B cell (primary cell): ENCODE data around the gene ACOT11. TPM values are rescaled to one million over a fixed set of nuclear protein-coding genes. Genes with fewer than 3 reads are reported as not detected.

Experiments used
- ATAC-seq: fragments of 200-7000 bp; cut with Tn5 transposase; one replicate; pipeline ENCODE4 v1.10.0; 2021; ENCODE audit warnings: low read depth, mild to moderate bottlenecking, moderate number of reproducible peaks, moderate library complexity
- CTCF ChIA-PET: fragments of 350-600 bp; sonication (Branson Sonifier 250); formaldehyde crosslinking; loops from one replicate; lab custom pipeline; 2021; ENCODE audit warnings: antibody characterized with exemption, inconsistent platforms; lab: Charles Lee
- POLR2A ChIA-PET: fragments of 350-600 bp; sonication (Branson Sonifier 250); formaldehyde crosslinking; loops from one replicate; lab custom pipeline; 2021; ENCODE audit warnings: antibody characterized with exemption; lab: Charles Lee
- DNase-seq: peaks from one replicate; pipeline ENCODE4 v3.0.0; 2013
- H2AFZ ChIP-seq: 2 replicates; pipeline ENCODE4 v1.6.1; 2012; ENCODE audit warnings: mild to moderate bottlenecking, low read depth, low read length; ENCODE audit not compliant: insufficient read depth, poor library complexity, severe bottlenecking
- H3K27ac ChIP-seq, 2 donors: 1 replicate in 1 of 2; 2 replicates in 1 of 2; pipeline ENCODE4 v1.5.1; 2012 to 2013; ENCODE audit warnings: low read length in 2 of 2, mild to moderate bottlenecking in 2 of 2, moderate library complexity in 1 of 2
- H3K27me3 ChIP-seq, 4 experiments: fragments of 200-600 bp in 1 of 4; sonication (generic) in 1 of 4; replicated peaks in 1 of 4; 1 replicate in 2 of 4; 2 replicates in 2 of 4; pipeline versions ENCODE4 v1.6.1 to v1.7.0; 2013 to 2016; ENCODE audit warnings: low read length in 3 of 4, mild to moderate bottlenecking in 2 of 4, mixed read lengths in 1 of 4, moderate library complexity in 1 of 4; ENCODE audit not compliant: insufficient read depth in 4 of 4, control insufficient read depth in 3 of 4; ENCODE audit errors: control extremely low read depth in 1 of 4
- H3K36me3 ChIP-seq, 2 experiments: replicated peaks in 1 of 2; 1 replicate in 1 of 2; 2 replicates in 1 of 2; pipeline versions ENCODE4 v1.6.1 to v1.7.1; 2013; ENCODE audit warnings: low read length in 1 of 2; ENCODE audit not compliant: insufficient read depth in 2 of 2, control insufficient read depth in 1 of 2; ENCODE audit errors: control extremely low read depth in 1 of 2, extremely low read depth in 1 of 2
- H3K4me1 ChIP-seq, 2 donors: fragments of 200-600 bp in 1 of 2; sonication (generic) in 1 of 2; 1 replicate in 1 of 2; 2 replicates in 1 of 2; pipeline versions ENCODE4 v1.5.1 to v1.6.1; 2013 to 2017; ENCODE audit warnings: low read length in 2 of 2; ENCODE audit not compliant: control insufficient read depth in 2 of 2, insufficient read depth in 2 of 2
- H3K4me2 ChIP-seq: replicated peaks from 2 replicates; pipeline ENCODE3; 2012; ENCODE audit warnings: mild to moderate bottlenecking, low read depth, low read length; ENCODE audit not compliant: poor library complexity, severe bottlenecking
- H3K4me3 ChIP-seq, 5 experiments: fragments of 200-600 bp in 1 of 5; sonication (generic) in 1 of 5; 1 replicate in 3 of 5; 2 replicates in 2 of 5; pipeline versions ENCODE4 v1.5.1 to v1.7.0; 2011 to 2016; ENCODE audit warnings: low read length in 4 of 5, mild to moderate bottlenecking in 4 of 5, low read depth in 2 of 5, control low read depth in 1 of 5, moderate library complexity in 1 of 5; ENCODE audit not compliant: insufficient read depth in 1 of 5; ENCODE audit errors: control extremely low read depth in 1 of 5, extremely low read depth in 1 of 5
- H3K79me2 ChIP-seq: fragments of 200-600 bp; sonication (generic); one replicate; pipeline ENCODE4 v1.6.0; 2016; ENCODE audit warnings: low read length; ENCODE audit not compliant: control insufficient read depth, insufficient read depth
- H3K9ac ChIP-seq: fragments of 200-600 bp; sonication (generic); 2 replicates; pipeline ENCODE4 v1.6.1; 2017; ENCODE audit warnings: mild to moderate bottlenecking, low read length, moderate library complexity
- H3K9me3 ChIP-seq, 3 donors: one replicate each; pipeline versions ENCODE4 v1.6.1 to v1.7.1; 2013; ENCODE audit warnings: low read length in 2 of 3; ENCODE audit not compliant: control insufficient read depth in 2 of 3, insufficient read depth in 1 of 3; ENCODE audit errors: control extremely low read depth in 1 of 3
- H4K20me1 ChIP-seq: 2 replicates; pipeline ENCODE4 v1.6.0; 2012; ENCODE audit warnings: mild to moderate bottlenecking, low read length; ENCODE audit not compliant: insufficient read depth, control insufficient read depth, poor library complexity, severe bottlenecking
- H3K27ac Mint-ChIP-seq: one replicate; pipeline ENCODE4 v1.8.0; 2021; ENCODE audit warnings: mixed read lengths
- H3K27me3 Mint-ChIP-seq: one replicate; pipeline ENCODE4 v1.8.0; 2021; ENCODE audit warnings: mixed read lengths
- H3K4me1 Mint-ChIP-seq: one replicate; pipeline ENCODE4 v1.8.0; 2021; ENCODE audit warnings: mixed read lengths
- H3K4me3 Mint-ChIP-seq: one replicate; pipeline ENCODE4 v1.8.0; 2021; ENCODE audit warnings: mixed read lengths
- H3K9me3 Mint-ChIP-seq: one replicate; pipeline ENCODE4 v1.8.0; 2022; ENCODE audit warnings: mixed read lengths; ENCODE audit not compliant: insufficient read depth
- CTCF ChIP-seq: fragments of 200-600 bp; IDR thresholded peaks from one replicate; pipeline ENCODE4 v1.8.0; 2022; ENCODE audit warnings: antibody characterized with exemption, mild to moderate bottlenecking
- EZH2 ChIP-seq: IDR thresholded peaks from 2 replicates; pipeline ENCODE4 v1.6.1; 2012; ENCODE audit warnings: borderline replicate concordance, low read depth, mild to moderate bottlenecking, moderate library complexity, low read length; ENCODE audit not compliant: insufficient read depth, poor library complexity, severe bottlenecking
- WGBS: methylation state at CpG from one replicate; pipeline ENCODE4 v1.1.5; 2013; ENCODE audit warnings: missing lambda C conversion rate; ENCODE audit not compliant: insufficient coverage; 5-methylcytosine and 5-hydroxymethylcytosine counted together
- intact Hi-C: fragments of 100-400 bp; cut with micrococcal nuclease; formaldehyde crosslinking; loops from one replicate; pipeline ENCODE4 v1.10.0; 2022
- polyA plus RNA-seq: library from polyadenylated mRNA; depleted of rRNA; stranded (reverse); fragments of >200 nt; gene quantifications from 2 replicates; pipeline ENCODE4 v1.2.3, GENCODE V29; 2012
- total RNA-seq, 2 donors: library from RNA; stranded (reverse); fragments of 120-200 nt in 1 of 2; gene quantifications; 1 replicate in 1 of 2; 2 replicates in 1 of 2; pipeline versions ENCODE4 v1.2.3 to v1.2.4, GENCODE V29; 2013 to 2022

ACOT11 gene
- total and polyA plus RNA-seq, 2 donors (not counting 1 experiment from before 2014, with no cell fraction given): 0.03 to 0.07 TPM

GRCh38 chr1:54623216-54624007 lies 75.4 kb downstream of the ACOT11 start, which contains the start of gene FAM151A:
FAM151A (minus strand) TSS chr1:54623525; CDS start chr1:54623395, 130 bp downstream.
- Histone ChIP-seq H3K27ac (no peak within 1 kb of the TSS), H3K9me3 (no peaks in the 10 kb centered on the region), H3K79me2 (no peaks in the 10 kb centered on the region), H3K27me3 (no peaks in the 10 kb centered on the region), H3K4me2 (no peak within 1 kb of the TSS), H3K4me1 (no peaks in the 10 kb centered on the region), H3K4me3 (no peak within 1 kb of the TSS), H4K20me1 (no peaks in the 10 kb centered on the region), H2AFZ (no peak within 1 kb of the TSS), H3K36me3 (no peaks in the 10 kb centered on the region), H3K9ac (no peak within 1 kb of the TSS)
- intact Hi-C loops: no loop called here
- DNase-seq (no peak), ATAC-seq (no peak)
- ChIA-PET POLR2A (no interaction called here), CTCF (no interaction called here)
- H3K9me3 Mint-ChIP-seq: no peaks in the 10 kb centered on the region
- no peak within 1 kb of the TSS for H3K4me3 Mint-ChIP-seq
- TF ChIP-seq EZH2: no peak
- no peak for TF ChIP-seq CTCF
- peaks cover 12% of the 10 kb centered on the region for H3K27me3 Mint-ChIP-seq
- 97% methylated on average over 17 of the region's 18 CpGs for WGBS
- H3K4me1 Mint-ChIP-seq: no peaks in the 10 kb centered on the region
- no peak within 1 kb of the TSS for H3K27ac Mint-ChIP-seq
